Measurements from ENCODE around the gene RABAC1.

RABAC1 gene

DNA sequence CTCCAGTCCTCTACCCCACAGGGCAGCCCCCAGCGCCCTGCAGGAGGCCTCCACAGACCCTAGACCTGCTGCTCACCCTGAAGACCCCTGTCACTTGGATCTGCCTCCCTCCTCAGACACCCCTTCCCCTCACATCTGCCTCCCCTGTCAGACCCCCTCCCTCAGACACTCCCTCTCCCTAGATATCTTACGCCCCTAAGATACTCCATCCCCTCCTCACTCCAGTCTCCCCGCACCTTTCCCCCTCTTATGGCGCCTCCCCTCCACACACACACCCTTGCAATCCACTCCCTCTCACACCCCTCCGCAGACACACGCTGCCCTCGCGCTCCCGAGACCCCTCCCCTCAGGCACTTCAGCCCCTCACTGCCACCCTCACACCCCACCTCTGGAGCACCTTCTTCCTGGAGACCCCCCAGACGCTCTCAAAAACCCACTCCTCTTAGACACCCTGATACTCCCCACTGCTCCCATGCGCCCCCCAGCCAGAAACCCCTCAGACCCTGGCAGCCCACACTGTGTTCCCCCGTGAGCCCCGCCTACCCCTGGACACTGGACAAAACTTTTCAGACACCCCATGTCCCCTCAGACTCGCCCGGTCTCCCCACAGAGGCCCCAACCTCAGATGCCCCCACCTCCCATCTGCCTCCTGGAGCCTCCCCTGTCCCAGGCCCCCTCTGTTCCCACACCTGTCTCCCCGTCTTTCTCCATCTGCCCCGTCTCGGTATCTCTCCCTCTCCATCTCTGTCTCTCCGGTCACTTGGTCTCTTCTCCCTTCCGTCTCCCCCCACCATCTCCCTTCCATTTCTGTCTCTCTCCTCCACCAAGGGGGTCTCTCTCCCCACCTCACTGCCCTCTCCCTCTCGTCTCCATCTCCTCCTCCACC, 45.3 kb downstream of the RABAC1 start:
- DNase-seq, result no peak

DNA sequence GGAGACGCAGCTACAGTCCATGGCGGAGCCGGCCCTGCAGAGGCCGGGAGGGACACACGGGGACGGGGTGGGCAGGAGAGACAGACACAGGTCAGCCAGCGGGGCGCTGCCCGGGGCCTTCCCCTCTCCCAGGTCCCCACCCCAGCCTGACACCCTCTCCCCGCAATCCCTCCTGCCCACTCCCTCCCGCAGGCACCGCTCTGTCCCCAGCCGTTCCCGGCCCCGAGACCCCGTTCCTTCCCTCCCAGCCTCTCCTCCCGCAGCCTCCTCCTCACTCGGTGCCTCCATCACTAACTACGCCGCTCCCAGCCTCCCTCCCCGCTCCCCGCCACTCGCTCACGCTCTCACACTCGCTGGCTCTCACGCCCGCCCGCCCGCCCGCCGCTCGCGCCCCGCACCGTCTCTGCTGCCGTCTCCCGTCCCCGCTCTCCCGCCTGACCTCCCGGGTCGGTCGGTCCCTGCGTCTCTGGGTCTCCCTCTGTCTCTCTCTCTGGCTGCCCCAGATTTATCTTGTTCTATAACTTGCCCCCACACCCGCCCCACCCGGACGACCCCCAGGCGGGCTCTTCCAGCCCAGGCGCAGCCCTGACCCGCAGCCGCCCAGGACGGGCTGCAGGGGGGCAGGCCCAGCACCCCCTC, 46.1 kb downstream of the RABAC1 start:
- DNase-seq, result no peak

DNA sequence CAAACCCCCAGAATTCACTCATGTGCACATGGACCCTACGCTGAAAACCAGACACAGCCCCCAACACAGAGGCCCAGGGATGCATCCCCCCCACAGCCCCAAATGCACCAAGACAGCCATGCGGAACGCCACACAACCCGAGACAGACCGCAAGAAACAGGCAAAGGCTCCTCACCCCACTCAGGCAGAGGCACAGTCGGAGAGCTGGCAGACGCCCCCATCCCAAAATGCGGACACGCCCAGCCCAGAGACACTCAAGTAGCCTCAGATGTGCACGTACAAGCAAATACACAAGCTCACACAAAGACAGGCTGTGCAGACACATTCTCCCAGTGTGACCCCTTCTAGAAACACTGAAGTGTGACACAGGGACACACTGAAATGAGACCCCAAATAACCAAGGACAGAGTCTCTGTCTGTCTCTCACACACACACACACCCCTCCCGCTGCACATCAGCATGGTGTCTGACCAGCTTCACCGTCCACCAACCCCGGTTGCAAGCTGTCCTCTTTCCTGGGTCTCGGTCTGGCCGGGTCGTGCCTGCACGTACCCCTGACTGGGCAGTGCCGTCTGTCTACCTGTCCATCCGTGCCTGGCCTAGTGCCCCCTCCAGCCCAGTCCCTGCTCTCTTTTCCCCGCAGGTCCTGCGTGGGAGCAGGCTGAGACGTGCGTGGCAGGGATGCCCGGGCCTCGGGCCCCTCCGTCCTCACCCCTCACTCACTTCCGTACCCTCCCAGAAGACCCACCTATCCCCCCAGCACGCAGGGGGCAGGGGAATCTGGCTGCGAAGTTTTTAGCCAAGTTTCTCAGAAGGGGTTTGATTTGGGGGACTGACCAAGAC, 47.0 kb downstream of the RABAC1 start:
- DNase-seq, result no peak

DNA sequence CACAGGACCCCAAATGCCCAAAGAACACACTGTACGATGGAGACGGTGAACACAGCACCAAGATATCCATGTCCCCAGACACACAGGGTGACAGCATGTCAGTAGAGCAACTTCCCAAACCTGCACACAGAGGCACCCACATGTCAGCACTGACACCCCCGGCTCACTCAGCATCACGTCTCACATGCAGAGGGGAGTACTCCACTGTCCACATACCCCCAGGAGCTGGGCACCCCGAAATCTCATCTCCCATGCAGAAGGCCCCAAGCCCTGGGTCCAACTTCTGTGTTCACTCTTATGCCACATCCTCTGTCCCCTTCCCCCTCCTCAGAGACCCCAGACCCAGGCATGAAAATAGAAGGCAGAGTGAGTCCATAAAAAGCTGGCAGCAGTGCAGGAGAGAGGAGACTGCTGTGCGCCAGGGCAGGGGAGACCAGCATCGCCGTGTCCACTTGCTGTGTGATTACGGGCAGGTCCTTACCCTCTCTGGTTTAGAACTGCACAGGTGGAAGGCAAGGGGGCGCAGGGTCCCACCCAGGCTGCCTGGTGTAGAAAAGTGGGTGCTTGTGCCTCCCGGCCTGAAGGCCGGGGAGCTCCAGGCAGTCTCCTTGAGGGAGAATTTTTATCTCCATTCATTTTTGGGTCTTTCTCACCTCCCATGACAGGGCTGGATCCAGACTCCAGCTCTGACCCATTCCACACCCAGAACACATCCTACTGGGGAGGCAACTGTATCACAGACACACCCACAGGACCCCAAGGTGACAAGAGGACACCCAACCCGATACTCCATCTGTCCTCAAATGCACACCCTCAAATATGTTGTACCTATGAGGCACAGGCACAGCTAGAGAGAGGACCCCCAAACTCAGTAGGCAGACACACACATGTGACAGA, 47.9 kb downstream of the RABAC1 start:
- no peak for DNase-seq

DNA sequence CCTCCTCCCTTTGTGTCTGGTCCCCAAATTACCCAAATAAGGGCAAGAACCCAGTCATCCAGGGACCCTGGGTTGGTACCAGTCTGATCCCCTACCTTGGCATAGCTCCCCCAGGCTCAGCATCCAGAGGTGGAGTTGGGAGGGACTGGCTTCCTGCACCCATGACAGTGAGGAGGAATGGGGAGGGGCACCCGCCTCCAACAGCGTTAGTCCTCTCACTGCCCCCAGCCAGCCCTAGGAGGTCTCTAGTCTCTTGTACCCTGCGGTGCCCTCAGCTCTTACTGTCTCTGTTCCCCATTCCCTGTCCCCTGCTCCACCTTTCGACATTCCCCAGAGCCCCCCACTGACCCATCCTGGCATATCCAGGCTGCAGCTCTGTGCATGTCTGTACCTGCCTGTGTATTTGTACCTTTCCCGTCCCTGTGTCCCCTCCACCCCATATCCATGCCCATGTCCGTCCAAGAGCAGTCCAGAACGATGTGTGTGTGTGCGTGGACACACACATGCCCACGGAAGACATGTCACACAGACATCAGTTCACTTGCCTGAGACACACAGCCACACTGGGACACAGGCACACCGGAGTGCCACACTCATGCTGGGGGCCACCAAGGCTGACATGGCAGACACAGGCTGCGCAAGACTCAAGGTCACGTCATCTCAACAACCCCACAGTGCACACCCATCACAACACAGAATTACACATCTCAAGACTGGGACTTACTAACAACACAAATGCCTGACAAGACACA, 48.7 kb downstream of the RABAC1 start:
- no peak for DNase-seq

DNA sequence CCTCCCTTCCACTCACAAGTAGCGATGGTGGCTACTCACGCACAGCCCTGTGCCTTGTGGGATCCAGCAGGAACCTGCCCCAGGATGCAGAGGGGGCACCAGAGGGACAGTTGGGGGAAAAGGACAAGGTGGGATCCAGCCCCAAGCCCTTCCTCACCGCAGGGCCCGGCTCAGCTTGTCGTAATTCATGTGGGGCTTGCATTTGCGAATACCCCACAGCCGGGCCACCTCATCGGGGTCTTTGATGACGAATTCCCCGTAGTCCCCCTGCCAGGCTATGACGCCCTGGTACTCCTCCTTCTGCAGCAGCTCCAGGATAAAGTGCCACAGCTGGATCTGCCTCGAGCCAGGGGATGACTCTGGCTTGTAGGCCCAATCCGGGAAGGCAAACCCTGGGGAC, 49.4 kb downstream of the RABAC1 start:
- no peak for DNase-seq

DNA sequence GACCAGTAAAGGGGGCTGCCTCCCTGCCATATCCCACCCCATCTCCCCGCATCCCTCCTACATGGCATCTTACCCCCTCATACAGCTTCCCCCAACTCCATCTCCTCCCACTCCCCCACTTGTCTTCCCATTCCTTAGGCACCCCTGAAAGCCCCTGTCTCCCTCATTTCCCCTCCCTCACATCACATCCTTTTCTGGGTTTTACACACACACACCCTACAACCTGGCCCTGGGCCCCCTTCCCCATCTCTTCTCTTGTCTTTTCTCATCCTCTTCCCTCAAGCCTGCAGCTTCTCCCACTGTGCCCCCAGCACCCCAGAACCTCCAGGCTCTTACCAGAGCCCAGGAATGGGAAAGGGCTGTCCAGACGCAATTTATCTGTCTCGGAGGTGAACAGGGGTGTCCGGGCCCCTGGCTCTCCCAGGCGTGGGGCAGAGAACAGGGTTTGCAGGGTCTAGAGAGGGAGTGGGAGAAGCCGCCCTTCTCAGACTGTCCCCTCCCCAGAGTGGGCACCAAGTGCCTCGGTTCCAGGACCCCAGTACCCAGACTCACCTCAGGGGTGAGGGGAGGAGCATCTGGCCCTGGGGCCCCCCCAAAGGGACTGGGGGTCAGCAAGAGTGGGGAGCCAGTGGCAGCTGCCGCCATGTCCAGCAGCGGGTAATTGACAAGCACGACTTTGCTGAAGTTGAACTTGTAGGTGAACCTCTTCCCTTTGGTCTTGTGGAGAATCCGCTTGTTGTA, 50.2 kb downstream of the RABAC1 start:
- DNase-seq, result no peak

DNA sequence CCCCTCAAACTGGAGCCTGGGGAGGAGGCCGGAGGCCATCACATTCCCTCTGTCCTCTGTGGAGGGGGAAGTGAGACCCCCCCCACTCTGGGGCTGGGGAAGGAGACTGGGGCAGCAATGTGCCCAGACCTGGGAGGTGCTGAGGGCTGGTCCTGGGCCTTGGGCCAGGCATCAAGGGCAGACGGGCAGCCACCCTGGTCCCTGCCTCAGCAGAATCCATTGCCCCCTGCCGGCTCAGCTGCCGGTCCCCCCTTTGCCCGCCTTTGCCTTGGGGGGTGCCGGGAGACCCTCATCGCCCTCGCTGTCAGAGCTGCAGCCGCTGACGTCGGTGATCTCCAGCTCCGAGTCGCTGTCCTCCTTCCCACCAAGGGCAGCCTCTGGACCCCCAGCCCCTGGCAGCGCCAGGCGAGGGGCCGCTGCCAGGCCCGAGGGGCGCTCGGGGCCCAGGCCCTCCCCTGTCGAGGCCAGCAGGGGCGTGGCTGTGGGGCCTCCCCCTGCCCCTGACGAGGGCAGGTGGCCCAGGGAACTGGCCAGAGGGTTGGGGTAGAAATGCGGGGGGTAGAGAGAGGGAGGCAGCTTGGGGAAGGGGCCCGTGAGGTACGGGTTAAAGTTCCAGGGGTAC, 51.0 kb downstream of the RABAC1 start:
- no peak for DNase-seq

DNA sequence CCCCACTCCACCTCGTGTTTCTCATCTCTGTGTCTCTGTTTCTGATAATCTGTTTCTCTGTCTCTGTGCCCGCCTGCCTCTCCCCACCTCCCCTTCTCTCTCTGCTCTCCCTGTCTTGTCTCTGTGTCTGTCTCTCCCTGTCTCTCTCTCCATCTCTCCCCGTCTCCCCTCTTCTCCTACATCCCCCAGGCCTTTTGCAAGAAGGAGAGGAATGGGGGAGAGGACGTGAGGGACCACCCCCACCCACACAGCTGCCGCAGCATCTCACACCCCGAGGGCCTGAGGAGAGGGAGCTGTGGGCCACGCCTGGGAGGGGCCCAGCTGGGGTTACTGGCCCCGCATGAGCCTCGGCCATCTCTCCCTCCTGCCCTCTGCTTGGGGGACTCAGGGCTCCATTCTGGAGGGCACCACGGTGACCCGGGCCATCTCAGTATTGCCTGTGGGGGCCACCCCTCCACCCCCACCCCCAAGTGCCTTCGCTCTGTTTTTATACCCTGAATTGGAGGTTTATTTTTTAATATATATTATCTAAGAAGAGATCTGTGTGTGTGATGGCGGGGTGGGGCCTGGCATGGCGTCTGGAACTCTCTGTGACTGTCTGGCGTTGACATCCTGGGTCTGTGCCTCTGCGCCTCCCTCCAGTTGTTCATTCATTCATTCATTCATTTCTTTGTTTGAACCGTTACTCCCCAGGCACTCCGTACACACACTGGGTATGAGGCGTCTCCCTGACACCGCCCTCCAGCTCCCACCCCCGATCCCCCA, 52.0 kb downstream of the RABAC1 start:
- no peak for DNase-seq

All from stimulated activated CD4-positive, alpha-beta T cell treated with anti-CD3 and anti-CD28 coated beads, Interleukin-2, amount 100 ng/mL, for 48 hours (primary cell).